PFSK-1 (cell line): ENCODE data around the gene DLST.

ENCODE experiments used
- FOXP2 ChIP-seq: optimal IDR thresholded peaks from 2 replicates; pipeline ENCODE3; 2011; ENCODE audit warnings: borderline replicate concordance, control low read depth, inconsistent platforms; ENCODE audit not compliant: insufficient read depth; ENCODE audit errors: extremely low read length, extremely low read depth
- SIN3A ChIP-seq: IDR thresholded peaks from 2 replicates; pipeline ENCODE4 v1.6.1; 2012; ENCODE audit warnings: mild to moderate bottlenecking, low read length, moderate library complexity, borderline replicate concordance; ENCODE audit not compliant: insufficient read depth
- TAF1 ChIP-seq: IDR thresholded peaks from 2 replicates; pipeline ENCODE4 v1.6.1; 2012; ENCODE audit warnings: low read length, control low read depth, borderline replicate concordance; ENCODE audit not compliant: insufficient read depth

- TF ChIP-seq SIN3A (no peak), TAF1 (no peak), FOXP2 (no peak)
Measured at GRCh38 chr14:74932401-74932901, 50.7 kb downstream of the DLST start.
